B cell (primary cell): ENCODE measurements around the gene IFT74. TPM values are rescaled to one million over a fixed set of nuclear protein-coding genes. Genes with fewer than 3 reads are reported as not detected.

Source experiments
- ATAC-seq: fragments of 200-7000 bp; cut with Tn5 transposase; one replicate; pipeline ENCODE4 v1.10.0; 2021; ENCODE audit warnings: low read depth, mild to moderate bottlenecking, moderate number of reproducible peaks, moderate library complexity
- CTCF ChIA-PET: fragments of 350-600 bp; sonication (Branson Sonifier 250); formaldehyde crosslinking; loops from one replicate; lab custom pipeline; 2021; ENCODE audit warnings: antibody characterized with exemption, inconsistent platforms; lab: Charles Lee
- POLR2A ChIA-PET: fragments of 350-600 bp; sonication (Branson Sonifier 250); formaldehyde crosslinking; loops from one replicate; lab custom pipeline; 2021; ENCODE audit warnings: antibody characterized with exemption; lab: Charles Lee
- DNase-seq: peaks from one replicate; pipeline ENCODE4 v3.0.0; 2013
- H2AFZ ChIP-seq: 2 replicates; pipeline ENCODE4 v1.6.1; 2012; ENCODE audit warnings: mild to moderate bottlenecking, low read depth, low read length; ENCODE audit not compliant: insufficient read depth, poor library complexity, severe bottlenecking
- H3K27ac ChIP-seq, 2 donors: 1 replicate in 1 of 2; 2 replicates in 1 of 2; pipeline ENCODE4 v1.5.1; 2012 to 2013; ENCODE audit warnings: low read length in 2 of 2, mild to moderate bottlenecking in 2 of 2, moderate library complexity in 1 of 2
- H3K27me3 ChIP-seq, 4 experiments: fragments of 200-600 bp in 1 of 4; sonication (generic) in 1 of 4; replicated peaks in 1 of 4; 1 replicate in 2 of 4; 2 replicates in 2 of 4; pipeline versions ENCODE4 v1.6.1 to v1.7.0; 2013 to 2016; ENCODE audit warnings: low read length in 3 of 4, mild to moderate bottlenecking in 2 of 4, mixed read lengths in 1 of 4, moderate library complexity in 1 of 4; ENCODE audit not compliant: insufficient read depth in 4 of 4, control insufficient read depth in 3 of 4; ENCODE audit errors: control extremely low read depth in 1 of 4
- H3K36me3 ChIP-seq, 2 experiments: replicated peaks in 1 of 2; 1 replicate in 1 of 2; 2 replicates in 1 of 2; pipeline versions ENCODE4 v1.6.1 to v1.7.1; 2013; ENCODE audit warnings: low read length in 1 of 2; ENCODE audit not compliant: insufficient read depth in 2 of 2, control insufficient read depth in 1 of 2; ENCODE audit errors: control extremely low read depth in 1 of 2, extremely low read depth in 1 of 2
- H3K4me1 ChIP-seq, 2 donors: fragments of 200-600 bp in 1 of 2; sonication (generic) in 1 of 2; 1 replicate in 1 of 2; 2 replicates in 1 of 2; pipeline versions ENCODE4 v1.5.1 to v1.6.1; 2013 to 2017; ENCODE audit warnings: low read length in 2 of 2; ENCODE audit not compliant: control insufficient read depth in 2 of 2, insufficient read depth in 2 of 2
- H3K4me2 ChIP-seq: replicated peaks from 2 replicates; pipeline ENCODE3; 2012; ENCODE audit warnings: mild to moderate bottlenecking, low read depth, low read length; ENCODE audit not compliant: poor library complexity, severe bottlenecking
- H3K4me3 ChIP-seq, 5 experiments: fragments of 200-600 bp in 1 of 5; sonication (generic) in 1 of 5; 1 replicate in 3 of 5; 2 replicates in 2 of 5; pipeline versions ENCODE4 v1.5.1 to v1.7.0; 2011 to 2016; ENCODE audit warnings: low read length in 4 of 5, mild to moderate bottlenecking in 4 of 5, low read depth in 2 of 5, control low read depth in 1 of 5, moderate library complexity in 1 of 5; ENCODE audit not compliant: insufficient read depth in 1 of 5; ENCODE audit errors: control extremely low read depth in 1 of 5, extremely low read depth in 1 of 5
- H3K79me2 ChIP-seq: fragments of 200-600 bp; sonication (generic); one replicate; pipeline ENCODE4 v1.6.0; 2016; ENCODE audit warnings: low read length; ENCODE audit not compliant: control insufficient read depth, insufficient read depth
- H3K9ac ChIP-seq: fragments of 200-600 bp; sonication (generic); 2 replicates; pipeline ENCODE4 v1.6.1; 2017; ENCODE audit warnings: mild to moderate bottlenecking, low read length, moderate library complexity
- H3K9me3 ChIP-seq, 3 donors: one replicate each; pipeline versions ENCODE4 v1.6.1 to v1.7.1; 2013; ENCODE audit warnings: low read length in 2 of 3; ENCODE audit not compliant: control insufficient read depth in 2 of 3, insufficient read depth in 1 of 3; ENCODE audit errors: control extremely low read depth in 1 of 3
- H4K20me1 ChIP-seq: 2 replicates; pipeline ENCODE4 v1.6.0; 2012; ENCODE audit warnings: mild to moderate bottlenecking, low read length; ENCODE audit not compliant: insufficient read depth, control insufficient read depth, poor library complexity, severe bottlenecking
- H3K27ac Mint-ChIP-seq: one replicate; pipeline ENCODE4 v1.8.0; 2021; ENCODE audit warnings: mixed read lengths
- H3K27me3 Mint-ChIP-seq: one replicate; pipeline ENCODE4 v1.8.0; 2021; ENCODE audit warnings: mixed read lengths
- H3K4me1 Mint-ChIP-seq: one replicate; pipeline ENCODE4 v1.8.0; 2021; ENCODE audit warnings: mixed read lengths
- H3K4me3 Mint-ChIP-seq: one replicate; pipeline ENCODE4 v1.8.0; 2021; ENCODE audit warnings: mixed read lengths
- H3K9me3 Mint-ChIP-seq: one replicate; pipeline ENCODE4 v1.8.0; 2022; ENCODE audit warnings: mixed read lengths; ENCODE audit not compliant: insufficient read depth
- EZH2 ChIP-seq: IDR thresholded peaks from 2 replicates; pipeline ENCODE4 v1.6.1; 2012; ENCODE audit warnings: borderline replicate concordance, low read depth, mild to moderate bottlenecking, moderate library complexity, low read length; ENCODE audit not compliant: insufficient read depth, poor library complexity, severe bottlenecking
- WGBS: methylation state at CpG from one replicate; pipeline ENCODE4 v1.1.5; 2013; ENCODE audit warnings: missing lambda C conversion rate; ENCODE audit not compliant: insufficient coverage; 5-methylcytosine and 5-hydroxymethylcytosine counted together
- intact Hi-C: fragments of 100-400 bp; cut with micrococcal nuclease; formaldehyde crosslinking; loops from one replicate; pipeline ENCODE4 v1.10.0; 2022
- polyA plus RNA-seq: library from polyadenylated mRNA; depleted of rRNA; stranded (reverse); fragments of >200 nt; gene quantifications from 2 replicates; pipeline ENCODE4 v1.2.3, GENCODE V29; 2012
- total RNA-seq, 2 donors: library from RNA; stranded (reverse); fragments of 120-200 nt in 1 of 2; gene quantifications; 1 replicate in 1 of 2; 2 replicates in 1 of 2; pipeline versions ENCODE4 v1.2.3 to v1.2.4, GENCODE V29; 2013 to 2022
- TF ChIP-seq, protein P1 (sequence below): fragments of 200-600 bp; IDR thresholded peaks from one replicate; pipeline ENCODE4 v1.8.0; 2022; ENCODE audit warnings: antibody characterized with exemption, mild to moderate bottlenecking

Gene IFT74
- total and polyA plus RNA-seq, 2 donors (not counting 1 experiment from before 2014, with no cell fraction given): 2.0 to 22.6 TPM

DNA sequence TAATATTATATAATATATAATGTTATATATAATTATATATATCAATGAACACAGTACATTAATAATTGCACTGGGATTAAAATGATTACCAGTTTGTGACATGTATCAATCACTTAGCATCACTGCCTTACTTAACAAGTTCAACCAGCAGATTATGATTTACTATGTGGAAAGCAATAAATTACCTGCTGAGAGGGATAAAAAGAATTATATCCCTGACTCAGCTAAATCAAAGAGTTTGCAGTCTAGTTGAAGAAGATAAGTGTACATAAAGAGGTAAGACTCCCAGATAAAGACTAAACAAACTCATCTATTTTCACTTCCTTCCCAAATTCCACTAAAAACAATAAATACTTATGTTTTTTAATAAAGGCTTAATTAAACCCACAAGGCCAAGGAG lies 20.4 kb upstream of the IFT74 start:
- POLR2A ChIA-PET: no interaction called here

DNA sequence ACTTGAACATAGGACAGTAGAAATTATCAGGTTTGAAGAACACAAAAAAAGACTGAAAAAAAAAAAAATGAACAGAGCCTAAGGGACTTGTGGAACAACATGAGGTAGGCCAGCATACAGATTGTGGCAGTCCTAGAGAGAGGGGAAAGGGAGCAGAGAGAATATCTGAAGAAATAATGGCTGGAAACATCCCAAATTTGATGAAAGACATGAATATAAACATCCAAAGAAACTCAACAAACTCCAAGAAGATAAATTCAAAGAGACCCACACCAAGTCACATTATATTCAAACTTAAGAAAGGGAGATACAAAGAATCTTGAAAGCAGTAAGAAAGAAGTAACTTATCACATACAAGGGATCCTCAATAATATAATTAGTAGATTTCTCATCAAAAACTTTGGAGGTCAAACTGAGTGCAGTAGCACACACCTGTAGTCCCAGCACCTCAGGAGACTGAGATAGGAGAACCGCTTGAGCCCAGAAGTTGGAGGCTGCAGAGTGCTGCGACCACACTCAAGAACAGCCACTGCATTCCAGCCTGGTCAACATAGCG lies 18.3 kb upstream of the IFT74 start:
- Histone ChIP-seq H3K4me2 (no peak overlapping the region), H4K20me1 (peaks cover 17% of the 10 kb centered on the region), H3K9me3 (peaks cover 0 to 10% (median 9%) of the 10 kb centered on the region in 3 donors), H3K4me3 (no peak overlapping the region), H3K4me1 (peaks cover 0 to 4% of the 10 kb centered on the region in 2 donors), H3K27ac (no peak overlapping the region), H3K79me2 (peaks cover 85% of the 10 kb centered on the region), H3K27me3 (no peaks in the 10 kb centered on the region), H3K9ac (no peak overlapping the region), H3K36me3 (peaks cover 1 to 2% of the 10 kb centered on the region in 2 experiments), H2AFZ (no peak overlapping the region)
- WGBS: 100% methylated on average over 1 of the region's 3 CpGs
- H3K9me3 Mint-ChIP-seq: peaks cover 7% of the 10 kb centered on the region
- intact Hi-C loops: no loop called here
- POLR2A ChIA-PET: no interaction called here
- no peak for TF ChIP-seq EZH2
- TF ChIP-seq, protein P1, sequence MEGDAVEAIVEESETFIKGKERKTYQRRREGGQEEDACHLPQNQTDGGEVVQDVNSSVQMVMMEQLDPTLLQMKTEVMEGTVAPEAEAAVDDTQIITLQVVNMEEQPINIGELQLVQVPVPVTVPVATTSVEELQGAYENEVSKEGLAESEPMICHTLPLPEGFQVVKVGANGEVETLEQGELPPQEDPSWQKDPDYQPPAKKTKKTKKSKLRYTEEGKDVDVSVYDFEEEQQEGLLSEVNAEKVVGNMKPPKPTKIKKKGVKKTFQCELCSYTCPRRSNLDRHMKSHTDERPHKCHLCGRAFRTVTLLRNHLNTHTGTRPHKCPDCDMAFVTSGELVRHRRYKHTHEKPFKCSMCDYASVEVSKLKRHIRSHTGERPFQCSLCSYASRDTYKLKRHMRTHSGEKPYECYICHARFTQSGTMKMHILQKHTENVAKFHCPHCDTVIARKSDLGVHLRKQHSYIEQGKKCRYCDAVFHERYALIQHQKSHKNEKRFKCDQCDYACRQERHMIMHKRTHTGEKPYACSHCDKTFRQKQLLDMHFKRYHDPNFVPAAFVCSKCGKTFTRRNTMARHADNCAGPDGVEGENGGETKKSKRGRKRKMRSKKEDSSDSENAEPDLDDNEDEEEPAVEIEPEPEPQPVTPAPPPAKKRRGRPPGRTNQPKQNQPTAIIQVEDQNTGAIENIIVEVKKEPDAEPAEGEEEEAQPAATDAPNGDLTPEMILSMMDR: no peak
- no peaks in the 10 kb centered on the region for H3K27me3 Mint-ChIP-seq
- CTCF ChIA-PET: no interaction called here
- peaks cover 25% of the 10 kb centered on the region for H3K4me1 Mint-ChIP-seq
- DNase-seq (no peak), ATAC-seq (no peak)
- H3K27ac Mint-ChIP-seq: no peak overlapping the region
- H3K4me3 Mint-ChIP-seq: no peak overlapping the region

More for the DNA sequence above, 20.4 kb upstream of the IFT74 start:
- Mint-ChIP-seq H3K27me3 (no peaks in the 10 kb centered on the region), H3K4me3 (no peak overlapping the region), H3K4me1 (peaks cover 17% of the 10 kb centered on the region), H3K27ac (no peak overlapping the region), H3K9me3 (peaks cover 7% of the 10 kb centered on the region)
- peaks cover 2% of the 10 kb centered on the region in 2 experiments for H3K36me3 ChIP-seq
- TF ChIP-seq, protein P1: no peak
- no peak for TF ChIP-seq EZH2
- ATAC-seq: no peak
- H2AFZ ChIP-seq: no peak overlapping the region
- H3K27me3 ChIP-seq: no peaks in the 10 kb centered on the region
- DNase-seq: no peak
- H3K4me2 ChIP-seq: no peak overlapping the region
- intact Hi-C loops: no loop called here
- CTCF ChIA-PET: no interaction called here
- H4K20me1 ChIP-seq: peaks cover 17% of the 10 kb centered on the region
- H3K79me2 ChIP-seq: peaks cover 65% of the 10 kb centered on the region
- H3K9ac ChIP-seq: no peak overlapping the region
- H3K4me1 ChIP-seq: peaks cover 0 to 4% of the 10 kb centered on the region in 2 donors
- H3K27ac ChIP-seq: no peak overlapping the region
- H3K9me3 ChIP-seq: peaks cover 0 to 10% (median 9%) of the 10 kb centered on the region in 3 donors
- no peak overlapping the region for H3K4me3 ChIP-seq
